Endothelial cell (in vitro differentiated cells): ENCODE measurements around the gene LTC4S. TPM values are rescaled to one million over a fixed set of nuclear protein-coding genes. Genes with fewer than 3 reads are reported as not detected.
A peak's percentile ranks its signal among the peaks of the same experiment; 100 is the strongest.

Source experiments
- DNase-seq: peaks from one replicate; pipeline ENCODE4 v3.0.0; 2021; ENCODE audit warnings: low spot score
- H3K27ac Mint-ChIP-seq: one replicate; pipeline ENCODE4 v1.8.0; 2021; ENCODE audit warnings: mixed read lengths, inconsistent platforms; ENCODE audit not compliant: unreplicated experiment
- H3K27me3 Mint-ChIP-seq: one replicate; pipeline ENCODE4 v1.8.0; 2021; ENCODE audit warnings: mild to moderate bottlenecking, moderate library complexity, mixed read lengths, inconsistent platforms; ENCODE audit not compliant: unreplicated experiment
- H3K36me3 Mint-ChIP-seq: one replicate; pipeline ENCODE4 v1.8.0; 2021; ENCODE audit warnings: mild to moderate bottlenecking, low read depth, mixed read lengths, inconsistent platforms; ENCODE audit not compliant: unreplicated experiment
- H3K4me1 Mint-ChIP-seq: one replicate; pipeline ENCODE4 v1.8.0; 2021; ENCODE audit warnings: mild to moderate bottlenecking, mixed read lengths, inconsistent platforms; ENCODE audit not compliant: unreplicated experiment
- H3K4me3 Mint-ChIP-seq: one replicate; pipeline ENCODE4 v1.8.0; 2021; ENCODE audit warnings: mild to moderate bottlenecking, mixed read lengths, inconsistent platforms; ENCODE audit not compliant: unreplicated experiment
- H3K9me3 Mint-ChIP-seq: one replicate; pipeline ENCODE4 v1.8.0; 2021; ENCODE audit warnings: mixed read lengths, inconsistent platforms; ENCODE audit not compliant: unreplicated experiment
- CTCF ChIP-seq: fragments of 200-600 bp; sonication (generic); IDR thresholded peaks from one replicate; pipeline ENCODE4 v1.5.0; 2021; ENCODE audit warnings: antibody characterized with exemption; ENCODE audit not compliant: unreplicated experiment
- total RNA-seq: library from RNA; stranded (reverse); fragmentation: NEBNext Ultra II Directional; extraction: Animal tissue kit (Norgen Biotek cat#: 25700); gene quantifications from one replicate; pipeline ENCODE4 v1.2.1, GENCODE V29; 2021; ENCODE audit not compliant: unreplicated experiment

LTC4S gene
- total RNA-seq, 1 donor from 2014 or later = 1.0 TPM

- TF ChIP-seq CTCF = no peak
- no peak overlapping the region for H3K27ac Mint-ChIP-seq
- DNase-seq = no peak
- peak overlapping the region; percentile 82 for H3K4me3 Mint-ChIP-seq
- H3K4me1 Mint-ChIP-seq = peaks cover 7% of the 10 kb centered on the region
- H3K36me3 Mint-ChIP-seq = peaks cover 28% of the 10 kb centered on the region
- H3K27me3 Mint-ChIP-seq = peaks cover 22% of the 10 kb centered on the region
- H3K9me3 Mint-ChIP-seq = no peaks in the 10 kb centered on the region
These were observed 4.0 kb downstream of the LTC4S start for GRCh38 chr5:179797741-179798140.

GRCh38 chr5:179798144-179798770, 4.5 kb downstream of the LTC4S start:
- no peak for TF ChIP-seq CTCF
- Mint-ChIP-seq H3K9me3 (no peaks in the 10 kb centered on the region), H3K4me3 (no peak overlapping the region), H3K27me3 (peaks cover 20% of the 10 kb centered on the region), H3K4me1 (peaks cover 7% of the 10 kb centered on the region), H3K36me3 (peaks cover 28% of the 10 kb centered on the region), H3K27ac (no peak overlapping the region)
- DNase-seq = no peak

GRCh38 chr5:179798771-179799643, 5.2 kb downstream of the LTC4S start:
- Mint-ChIP-seq H3K4me3 (peak overlapping the region; percentile 65), H3K27ac (peak overlapping the region; percentile 9), H3K9me3 (no peaks in the 10 kb centered on the region), H3K27me3 (peaks cover 20% of the 10 kb centered on the region), H3K4me1 (peaks cover 7% of the 10 kb centered on the region), H3K36me3 (peaks cover 28% of the 10 kb centered on the region)
- no peak for DNase-seq
- no peak for TF ChIP-seq CTCF

GRCh38 chr5:179799644-179799973, 5.8 kb downstream of the LTC4S start:
- Mint-ChIP-seq H3K27ac (peak overlapping the region; percentile 9), H3K36me3 (peaks cover 28% of the 10 kb centered on the region), H3K4me1 (peaks cover 8% of the 10 kb centered on the region), H3K9me3 (no peaks in the 10 kb centered on the region), H3K4me3 (peak overlapping the region; percentile 65), H3K27me3 (peaks cover 17% of the 10 kb centered on the region)
- no peak for DNase-seq
- no peak for TF ChIP-seq CTCF

- peaks cover 32% of the 10 kb centered on the region for H3K36me3 Mint-ChIP-seq
- DNase-seq = no peak
- peaks cover 14% of the 10 kb centered on the region for H3K4me1 Mint-ChIP-seq
- H3K27ac Mint-ChIP-seq = no peak overlapping the region
- no peaks in the 10 kb centered on the region for H3K9me3 Mint-ChIP-seq
- no peak overlapping the region for H3K4me3 Mint-ChIP-seq
- TF ChIP-seq CTCF = no peak
- H3K27me3 Mint-ChIP-seq = peaks cover 18% of the 10 kb centered on the region
These were observed 6.4 kb downstream of the LTC4S start for GRCh38 chr5:179800071-179800695.
